HEK293T (cell line): ENCODE data around the gene SEZ6L.

ENCODE experiments used
- CTCF ChIA-PET: fragments of 350-600 bp; formaldehyde crosslinking; extraction: SDS; loops from one replicate; lab custom pipeline; 2021; ENCODE audit warnings: antibody characterized with exemption, inconsistent platforms; lab: Yijun Ruan, JAX
- POLR2A ChIA-PET: fragments of 350-600 bp; formaldehyde crosslinking; extraction: SDS; loops from one replicate; lab custom pipeline; 2020; ENCODE audit warnings: antibody characterized with exemption, inconsistent platforms; lab: Yijun Ruan, JAX
- DNase-seq: peaks from one replicate; pipeline ENCODE4 v3.0.0; 2012; ENCODE audit warnings: mixed read lengths; ENCODE audit errors: extremely low spot score
- ARNT ChIP-seq: fragments of 450-650 bp; IDR thresholded peaks from 2 replicates; pipeline ENCODE4 v1.6.1; 2017; ENCODE audit warnings: mild to moderate bottlenecking
- BHLHE40 ChIP-seq: fragments of 450-650 bp; IDR thresholded peaks from 2 replicates; pipeline ENCODE4 v1.6.1; 2016; ENCODE audit warnings: mild to moderate bottlenecking, moderate library complexity, borderline replicate concordance
- CTBP1 ChIP-seq: fragments of 450-650 bp; IDR thresholded peaks from 2 replicates; pipeline ENCODE4 v1.6.1; 2016; ENCODE audit warnings: borderline replicate concordance
- ELF4 ChIP-seq: fragments of 450-650 bp; IDR thresholded peaks from 2 replicates; pipeline ENCODE4 v1.6.1; 2017; ENCODE audit warnings: antibody characterized with exemption
- FOXA1 ChIP-seq: fragments of 450-650 bp; IDR thresholded peaks from 2 replicates; pipeline ENCODE4 v1.6.1; 2016; ENCODE audit warnings: mild to moderate bottlenecking
- FOXK2 ChIP-seq: fragments of 450-650 bp; IDR thresholded peaks from 2 replicates; pipeline ENCODE4 v1.6.1; 2016; ENCODE audit warnings: mild to moderate bottlenecking
- FOXM1 ChIP-seq: fragments of 450-650 bp; IDR thresholded peaks from 2 replicates; pipeline ENCODE4 v1.6.1; 2017; ENCODE audit warnings: mild to moderate bottlenecking, borderline replicate concordance
- HDGF ChIP-seq: fragments of 450-650 bp; IDR thresholded peaks from 2 replicates; pipeline ENCODE4 v1.6.1; 2017; ENCODE audit warnings: antibody characterized with exemption, borderline replicate concordance
- L3MBTL2 ChIP-seq: fragments of 450-650 bp; conservative IDR thresholded peaks from 2 replicates; pipeline ENCODE4 v1.6.1; 2016; ENCODE audit warnings: mild to moderate bottlenecking
- LEF1 ChIP-seq: fragments of 450-650 bp; IDR thresholded peaks from 2 replicates; pipeline ENCODE4 v1.6.1; 2017; ENCODE audit warnings: mild to moderate bottlenecking, borderline replicate concordance
- NFRKB ChIP-seq: fragments of 450-650 bp; IDR thresholded peaks from 2 replicates; pipeline ENCODE4 v1.6.1; 2016; ENCODE audit warnings: mild to moderate bottlenecking, moderate library complexity
- SP1 ChIP-seq: fragments of 450-650 bp; IDR thresholded peaks from 2 replicates; pipeline ENCODE4 v1.6.1; 2017
- SUZ12 ChIP-seq: fragments of 450-650 bp; IDR thresholded peaks from 2 replicates; pipeline ENCODE4 v1.6.1; 2016; ENCODE audit warnings: mild to moderate bottlenecking
- TARDBP ChIP-seq: fragments of 450-650 bp; IDR thresholded peaks from 2 replicates; pipeline ENCODE4 v1.6.1; 2016
- ZNF384 ChIP-seq: fragments of 450-650 bp; IDR thresholded peaks from 2 replicates; pipeline ENCODE4 v1.6.1; 2016
- TF ChIP-seq, protein P1 (sequence below): fragments of 450-650 bp; IDR thresholded peaks from 2 replicates; pipeline ENCODE4 v1.6.1; 2016

The SEZ6L gene

DNA sequence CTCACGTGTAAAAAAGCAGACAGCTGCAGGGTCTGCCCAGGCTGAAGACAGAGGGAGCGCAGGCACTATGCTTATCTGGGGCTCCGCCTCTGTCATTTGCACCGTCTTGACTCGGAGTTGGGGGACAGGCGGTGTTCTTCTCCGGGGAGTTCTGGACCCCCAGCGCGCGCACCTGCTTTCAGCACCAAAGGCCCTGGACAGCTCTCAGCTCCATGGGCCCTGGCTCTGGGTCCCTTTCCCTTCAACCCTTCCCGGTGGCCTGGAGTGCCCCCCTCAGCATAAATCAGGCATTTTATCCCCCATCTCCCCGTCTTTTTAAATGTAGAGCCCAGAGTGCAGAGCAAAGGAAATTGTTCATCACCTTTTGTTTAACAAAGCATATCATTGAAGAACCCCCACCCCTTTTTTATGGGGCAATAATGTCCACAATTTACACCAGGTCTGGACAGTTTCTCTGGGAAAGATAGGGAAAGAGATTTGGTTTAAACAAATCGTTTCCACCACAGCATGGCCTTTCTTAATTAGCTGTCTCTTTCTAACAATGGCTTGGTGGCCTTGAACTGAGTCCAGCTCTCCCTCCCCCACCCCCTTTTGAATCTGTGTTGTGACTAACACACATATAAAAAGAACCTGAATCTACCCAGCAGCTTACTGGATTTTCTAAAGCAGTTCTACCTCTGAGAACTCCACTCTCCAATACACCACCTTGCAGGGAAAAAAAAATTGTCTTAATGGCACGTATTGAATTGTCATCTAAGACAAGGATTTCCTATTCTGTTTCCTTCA lies 1.7 kb downstream of the SEZ6L start:
- POLR2A ChIA-PET, result no interaction called here
- peak; percentile 45 for DNase-seq
- CTCF ChIA-PET, result interaction anchor here (0.6 to 2.2 kb wide), 4 partner anchors 14 to 281 kb away, joined by 3 to 7 read pairs (median 4); no protein-coding TSS in a partner anchor
- TF ChIP-seq NFRKB, result no peak
- no peak for TF ChIP-seq HDGF
- no peak for TF ChIP-seq FOXM1
- TF ChIP-seq FOXA1, result no peak
- TF ChIP-seq, protein P1, sequence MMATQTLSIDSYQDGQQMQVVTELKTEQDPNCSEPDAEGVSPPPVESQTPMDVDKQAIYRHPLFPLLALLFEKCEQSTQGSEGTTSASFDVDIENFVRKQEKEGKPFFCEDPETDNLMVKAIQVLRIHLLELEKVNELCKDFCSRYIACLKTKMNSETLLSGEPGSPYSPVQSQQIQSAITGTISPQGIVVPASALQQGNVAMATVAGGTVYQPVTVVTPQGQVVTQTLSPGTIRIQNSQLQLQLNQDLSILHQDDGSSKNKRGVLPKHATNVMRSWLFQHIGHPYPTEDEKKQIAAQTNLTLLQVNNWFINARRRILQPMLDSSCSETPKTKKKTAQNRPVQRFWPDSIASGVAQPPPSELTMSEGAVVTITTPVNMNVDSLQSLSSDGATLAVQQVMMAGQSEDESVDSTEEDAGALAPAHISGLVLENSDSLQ, result no peak

DNA sequence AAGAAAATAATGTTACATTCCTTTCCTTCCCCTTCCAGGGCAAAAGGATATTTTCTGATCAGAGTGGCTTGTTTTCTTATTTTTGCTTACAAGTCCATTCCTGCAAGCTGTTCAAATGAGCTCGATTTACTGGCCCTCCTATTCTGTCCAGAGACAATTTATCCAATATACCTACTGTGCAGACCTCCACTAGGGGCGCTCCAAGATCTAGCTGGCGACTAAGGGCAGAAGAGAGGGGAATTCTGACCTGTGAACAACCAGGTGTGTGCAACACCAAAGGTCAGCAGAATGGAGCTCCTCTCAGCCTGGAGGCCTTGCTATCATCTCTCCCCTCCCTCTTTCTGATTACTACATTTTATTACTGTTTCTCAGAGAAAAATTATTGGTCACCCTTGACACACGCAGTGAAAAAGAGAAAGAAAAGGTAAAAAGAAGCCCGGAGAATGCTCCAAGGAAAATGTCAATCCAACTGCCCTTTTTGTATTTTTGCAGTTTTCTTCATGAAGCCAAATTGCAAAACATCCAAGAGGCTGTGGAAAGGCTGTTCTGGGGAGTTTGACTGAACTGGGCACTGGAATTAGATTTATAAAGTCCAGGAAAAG lies 3.2 kb downstream of the SEZ6L start:
- no peak for TF ChIP-seq HDGF
- TF ChIP-seq FOXK2, result no peak
- TF ChIP-seq LEF1, result no peak
- TF ChIP-seq CTBP1, result no peak
- no peak for TF ChIP-seq FOXA1
- no peak for TF ChIP-seq SUZ12
- CTCF ChIA-PET, result interaction anchor here (0.6 to 2.2 kb wide), 23 partner anchors 8 to 533 kb away, joined by 3 to 9 read pairs (median 3); no protein-coding TSS in a partner anchor
- POLR2A ChIA-PET, result no interaction called here
- DNase-seq, result peak; percentile 70

DNA sequence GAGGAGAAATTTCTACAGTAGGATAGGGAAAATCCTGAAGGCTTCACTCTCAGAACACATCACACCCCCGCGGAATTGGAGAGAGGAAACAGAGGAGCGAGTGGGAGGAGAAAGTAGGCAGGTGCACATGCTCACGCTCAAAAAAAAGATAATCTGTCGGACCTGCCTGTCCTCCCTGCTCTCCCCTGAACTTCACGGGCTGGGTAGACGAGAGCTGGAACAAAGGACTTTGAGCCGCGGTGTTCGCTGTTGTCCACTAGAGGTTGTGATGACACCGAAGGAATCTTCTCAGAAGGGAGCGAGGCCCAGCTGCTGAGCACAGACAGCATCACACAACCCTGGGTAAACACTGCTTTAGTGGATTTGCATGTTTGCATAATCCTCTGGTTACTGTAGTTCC lies 5.0 kb downstream of the SEZ6L start:
- ChIA-PET POLR2A (no interaction called here), CTCF (interaction anchor here (0.7 kb wide), 1 partner anchor 425 kb away, joined by 5 read pairs; no protein-coding TSS in a partner anchor)
- no peak for TF ChIP-seq ARNT
- no peak for TF ChIP-seq BHLHE40
- TF ChIP-seq TARDBP, result no peak
- no peak for TF ChIP-seq FOXM1
- TF ChIP-seq CTBP1, result no peak
- TF ChIP-seq, protein P1, result no peak
- TF ChIP-seq LEF1, result no peak
- DNase-seq, result peak; percentile 44

DNA sequence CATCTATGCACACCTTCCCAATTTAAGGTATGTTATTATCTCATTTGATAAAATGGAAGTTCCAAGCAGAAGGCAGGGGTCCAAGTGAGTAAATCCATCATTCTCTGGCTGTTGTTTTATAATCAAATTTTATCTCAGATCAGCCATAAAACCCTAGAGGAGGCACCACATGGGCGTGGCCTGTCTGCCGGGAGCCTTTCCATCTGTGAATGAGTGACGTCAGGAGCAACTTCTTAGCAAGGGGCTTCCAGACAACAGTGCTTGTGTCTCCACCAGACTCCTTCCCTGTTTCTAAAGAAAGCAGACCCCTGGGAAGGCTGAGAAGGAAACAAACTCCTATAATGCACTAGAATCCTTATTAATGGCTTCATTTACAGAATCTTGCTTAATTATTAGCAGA lies 13.5 kb downstream of the SEZ6L start:
- no peak for TF ChIP-seq ELF4
- TF ChIP-seq, protein P1, result 0 out of 2 replicates have a peak, but pooled peaks have one; percentile 20
- TF ChIP-seq FOXA1, result no peak
- ChIA-PET POLR2A (no interaction called here), CTCF (interaction anchor here (0.9 to 1.7 kb wide), 2 partner anchors 10 to 149 kb away, joined by 3 to 9 read pairs; no protein-coding TSS in a partner anchor)
- peak; percentile 48 for DNase-seq

DNA sequence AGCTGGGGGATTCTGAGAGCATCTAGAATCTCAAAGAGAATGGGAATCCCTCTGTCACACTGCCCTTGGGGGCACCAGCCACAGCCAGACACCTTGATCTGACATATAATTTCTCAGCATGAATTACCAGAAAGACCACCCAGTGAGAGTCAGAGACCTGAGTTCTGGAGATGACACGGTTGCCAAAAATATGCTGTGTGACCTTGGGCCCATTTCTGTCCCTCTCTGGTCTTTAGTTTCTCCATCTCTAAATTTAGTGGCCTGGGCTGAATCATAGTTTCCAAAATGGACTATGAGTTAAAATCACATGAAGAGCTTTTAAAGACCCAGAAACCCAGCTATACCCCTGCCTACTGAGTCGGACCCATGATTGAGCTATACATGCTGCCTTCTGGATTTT lies 15.9 kb downstream of the SEZ6L start:
- CTCF ChIA-PET, result interaction anchor here (1.1 kb wide), 1 partner anchor 14 kb away, joined by 4 read pairs; no protein-coding TSS in a partner anchor
- no peak for DNase-seq
- TF ChIP-seq FOXM1, result no peak
- TF ChIP-seq FOXA1, result no peak
- no peak for TF ChIP-seq SUZ12
- TF ChIP-seq HDGF, result no peak
- POLR2A ChIA-PET, result no interaction called here

DNA sequence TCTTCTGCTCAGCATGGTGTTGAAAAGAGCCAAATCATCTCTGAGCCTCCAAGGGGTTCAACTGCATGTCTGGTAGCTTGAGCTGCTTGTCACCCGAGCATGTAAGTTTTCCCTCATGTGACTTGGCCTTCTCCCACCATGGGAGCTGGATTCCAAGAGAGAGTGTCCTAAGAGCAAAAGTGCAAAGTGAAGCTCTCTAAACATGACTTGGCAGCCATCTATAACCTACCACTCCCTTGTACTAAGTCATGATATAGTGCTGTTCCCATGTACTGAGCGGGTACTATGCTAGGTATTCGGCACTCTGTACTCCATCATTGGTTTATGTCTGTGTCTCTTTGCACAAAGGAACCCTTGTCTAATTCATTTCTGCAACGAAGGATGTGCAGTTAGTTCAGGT lies 19.1 kb downstream of the SEZ6L start:
- CTCF ChIA-PET, result no interaction called here
- no peak for DNase-seq
- POLR2A ChIA-PET, result no interaction called here
- TF ChIP-seq, protein P1, result no peak
- TF ChIP-seq BHLHE40, result no peak
- TF ChIP-seq L3MBTL2, result no peak
- TF ChIP-seq HDGF, result no peak
- no peak for TF ChIP-seq FOXA1
- no peak for TF ChIP-seq TARDBP
- TF ChIP-seq SUZ12, result no peak
- no peak for TF ChIP-seq ARNT
- TF ChIP-seq NFRKB, result no peak
- no peak for TF ChIP-seq CTBP1
- TF ChIP-seq FOXK2, result no peak
- TF ChIP-seq SP1, result no peak
- no peak for TF ChIP-seq ELF4
- no peak for TF ChIP-seq FOXM1
- no peak for TF ChIP-seq ZNF384
- TF ChIP-seq LEF1, result no peak
